ENCODE data around the gene PRKCA.
"Not testable (repeated sequence)": the region's sequence is repeated elsewhere in the genome, so short reads cannot be mapped to it uniquely, and the experiment has no call there.

Gene PRKCA

DNA sequence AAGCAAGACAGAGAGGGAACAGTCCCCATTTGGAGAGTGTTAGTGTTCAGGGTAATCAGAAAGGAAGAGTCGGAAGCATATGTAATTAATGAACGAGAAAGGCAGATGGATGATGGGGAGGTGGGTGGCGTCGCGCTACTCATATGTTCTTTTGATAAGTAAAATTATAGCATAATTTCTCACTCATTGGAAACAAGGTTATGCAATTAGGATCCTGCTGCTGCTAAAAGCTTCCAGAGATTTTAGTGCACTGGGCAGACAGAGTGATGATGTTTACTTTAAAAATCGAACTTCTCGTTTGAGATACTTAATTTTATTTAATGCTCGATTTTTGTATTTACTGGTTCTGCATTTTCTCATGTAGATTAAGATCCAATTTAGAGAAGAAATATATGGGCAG is 96.2 kb downstream of the PRKCA start:
- no peak for TF ChIP-seq MYC (IDR thresholded peaks at IDR 0.05; ENCODE audit: low read depth, low read length)
- TF ChIP-seq POLR2A (IDR thresholded peaks at IDR 0.05; ENCODE audit: extremely low read depth, insufficient read length), result no peak
- TF ChIP-seq, protein P1, sequence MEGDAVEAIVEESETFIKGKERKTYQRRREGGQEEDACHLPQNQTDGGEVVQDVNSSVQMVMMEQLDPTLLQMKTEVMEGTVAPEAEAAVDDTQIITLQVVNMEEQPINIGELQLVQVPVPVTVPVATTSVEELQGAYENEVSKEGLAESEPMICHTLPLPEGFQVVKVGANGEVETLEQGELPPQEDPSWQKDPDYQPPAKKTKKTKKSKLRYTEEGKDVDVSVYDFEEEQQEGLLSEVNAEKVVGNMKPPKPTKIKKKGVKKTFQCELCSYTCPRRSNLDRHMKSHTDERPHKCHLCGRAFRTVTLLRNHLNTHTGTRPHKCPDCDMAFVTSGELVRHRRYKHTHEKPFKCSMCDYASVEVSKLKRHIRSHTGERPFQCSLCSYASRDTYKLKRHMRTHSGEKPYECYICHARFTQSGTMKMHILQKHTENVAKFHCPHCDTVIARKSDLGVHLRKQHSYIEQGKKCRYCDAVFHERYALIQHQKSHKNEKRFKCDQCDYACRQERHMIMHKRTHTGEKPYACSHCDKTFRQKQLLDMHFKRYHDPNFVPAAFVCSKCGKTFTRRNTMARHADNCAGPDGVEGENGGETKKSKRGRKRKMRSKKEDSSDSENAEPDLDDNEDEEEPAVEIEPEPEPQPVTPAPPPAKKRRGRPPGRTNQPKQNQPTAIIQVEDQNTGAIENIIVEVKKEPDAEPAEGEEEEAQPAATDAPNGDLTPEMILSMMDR (IDR thresholded peaks at IDR 0.05; ENCODE audit: low read depth, low read length), result no peak
- TF ChIP-seq, protein P2, sequence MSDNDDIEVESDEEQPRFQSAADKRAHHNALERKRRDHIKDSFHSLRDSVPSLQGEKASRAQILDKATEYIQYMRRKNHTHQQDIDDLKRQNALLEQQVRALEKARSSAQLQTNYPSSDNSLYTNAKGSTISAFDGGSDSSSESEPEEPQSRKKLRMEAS (IDR thresholded peaks at IDR 0.05; ENCODE audit: low read depth, low read length), result no peak
- no peak for DNase-seq (ENCODE audit: low read depth)
- H3K4me3 ChIP-seq (ENCODE audit: low read depth, low read length), result no peak overlapping the region

DNA sequence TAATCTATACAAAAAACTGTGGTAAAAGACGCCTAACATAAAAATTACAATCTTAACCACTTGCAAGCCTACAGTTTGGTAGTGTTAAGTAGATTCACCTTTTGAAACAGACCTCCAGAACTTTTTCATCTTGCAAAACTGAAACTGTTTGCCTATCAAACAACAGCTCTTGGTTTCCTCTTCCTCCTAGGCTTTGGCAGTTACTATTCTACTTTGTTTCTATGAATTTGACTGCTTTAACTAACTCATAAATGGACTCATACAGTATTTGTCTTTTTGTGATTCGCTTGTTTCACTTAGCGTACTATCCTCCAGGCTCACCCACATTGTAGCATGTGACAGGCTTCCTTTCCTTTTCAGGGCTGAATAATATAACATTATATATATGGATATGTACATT is 97.0 kb downstream of the PRKCA start:
- no peak for DNase-seq (ENCODE audit: low read depth)
- TF ChIP-seq, protein P1 (IDR thresholded peaks at IDR 0.05; ENCODE audit: low read depth, low read length), result no peak
- TF ChIP-seq, protein P2 (IDR thresholded peaks at IDR 0.05; ENCODE audit: low read depth, low read length), result no peak
- TF ChIP-seq MYC (IDR thresholded peaks at IDR 0.05; ENCODE audit: low read depth, low read length) (no peak), POLR2A (IDR thresholded peaks at IDR 0.05; ENCODE audit: extremely low read depth, insufficient read length) (no peak)

DNA sequence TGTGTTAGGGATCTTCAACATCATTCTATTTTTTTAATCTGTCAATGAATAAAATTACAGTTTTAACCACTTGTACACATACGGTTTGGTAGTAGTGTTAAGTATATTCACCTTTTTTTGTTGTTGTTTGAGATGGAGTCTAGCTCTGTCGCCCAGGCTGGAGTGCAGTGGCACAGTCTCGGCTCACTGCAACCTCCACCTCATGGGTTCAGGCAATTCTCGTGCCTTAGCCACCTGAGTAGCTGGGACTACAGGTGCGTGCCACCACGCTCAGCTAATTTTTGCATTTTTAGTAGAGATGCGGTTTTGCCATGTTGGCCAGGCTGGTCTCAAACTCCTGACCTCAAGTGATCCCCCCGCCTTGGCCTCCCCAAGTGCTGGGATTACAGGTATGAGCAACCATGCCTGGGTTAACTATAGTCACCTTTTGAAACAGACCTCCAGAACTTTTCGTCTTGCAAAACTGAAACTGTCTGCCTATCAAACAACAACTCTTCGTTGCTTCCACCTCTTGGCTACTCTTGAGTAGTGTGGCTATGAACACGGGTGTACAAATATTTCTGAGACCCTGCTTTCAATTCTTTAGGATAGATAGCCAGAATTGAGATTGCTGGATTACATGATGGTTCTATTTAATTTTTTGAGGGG is 97.8 kb downstream of the PRKCA start:
- H3K4me3 ChIP-seq (ENCODE audit: low read depth, low read length); DNase-seq (ENCODE audit: low read depth): not testable (repeated sequence)

More for the DNA sequence above, 97.0 kb downstream of the PRKCA start:
- H3K4me3 ChIP-seq (ENCODE audit: low read depth, low read length), result no peak overlapping the region

DNA sequence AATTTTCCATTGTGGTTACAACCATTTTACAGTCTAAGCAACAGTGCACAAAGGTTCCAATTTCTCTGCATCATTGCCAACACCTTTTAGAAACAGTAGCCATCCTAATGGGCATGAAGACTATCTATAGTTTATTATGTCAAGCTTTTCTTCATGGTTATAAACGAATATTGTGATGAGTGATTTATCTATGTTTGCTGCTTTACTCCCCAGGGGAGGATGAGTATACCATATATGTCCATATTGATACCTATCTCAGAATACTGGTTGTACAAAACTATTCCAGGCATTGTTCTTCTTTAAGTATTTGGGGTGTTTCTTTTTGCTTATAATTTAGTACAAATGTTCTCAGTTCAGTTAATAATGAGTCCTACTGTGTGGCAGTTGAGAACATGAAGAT is 98.3 kb downstream of the PRKCA start:
- H3K4me3 ChIP-seq (ENCODE audit: low read depth, low read length), result no peak overlapping the region
- TF ChIP-seq, protein P1 (IDR thresholded peaks at IDR 0.05; ENCODE audit: low read depth, low read length), result no peak
- no peak for TF ChIP-seq POLR2A (IDR thresholded peaks at IDR 0.05; ENCODE audit: extremely low read depth, insufficient read length)
- TF ChIP-seq, protein P2 (IDR thresholded peaks at IDR 0.05; ENCODE audit: low read depth, low read length), result no peak
- TF ChIP-seq MYC (IDR thresholded peaks at IDR 0.05; ENCODE audit: low read depth, low read length), result no peak
- DNase-seq (ENCODE audit: low read depth), result no peak

DNA sequence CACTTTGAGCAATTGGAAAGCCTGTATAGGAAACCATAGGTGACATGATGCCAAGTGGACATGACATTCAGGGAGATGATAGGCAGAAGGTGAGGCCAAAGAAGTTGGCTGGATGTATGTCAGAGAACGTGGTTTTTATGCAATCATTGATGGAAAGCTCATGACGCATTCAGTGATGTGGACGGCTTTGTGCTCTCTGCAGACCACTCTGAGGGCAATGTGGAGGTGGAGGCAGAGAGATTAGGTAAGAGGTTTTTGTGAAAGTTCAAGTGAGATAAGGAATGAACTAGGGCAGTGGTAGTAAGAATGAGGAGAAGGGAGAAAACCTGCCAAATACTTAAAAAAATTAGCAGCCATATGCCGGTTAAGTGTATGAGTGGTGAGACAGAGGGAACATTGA is 99.0 kb downstream of the PRKCA start:
- H3K4me3 ChIP-seq (ENCODE audit: low read depth, low read length), result no peak overlapping the region
- TF ChIP-seq, protein P2 (IDR thresholded peaks at IDR 0.05; ENCODE audit: low read depth, low read length), result no peak
- TF ChIP-seq MYC (IDR thresholded peaks at IDR 0.05; ENCODE audit: low read depth, low read length), result no peak
- TF ChIP-seq, protein P1 (IDR thresholded peaks at IDR 0.05; ENCODE audit: low read depth, low read length), result no peak
- no peak for TF ChIP-seq POLR2A (IDR thresholded peaks at IDR 0.05; ENCODE audit: extremely low read depth, insufficient read length)
- DNase-seq (ENCODE audit: low read depth), result no peak

DNA sequence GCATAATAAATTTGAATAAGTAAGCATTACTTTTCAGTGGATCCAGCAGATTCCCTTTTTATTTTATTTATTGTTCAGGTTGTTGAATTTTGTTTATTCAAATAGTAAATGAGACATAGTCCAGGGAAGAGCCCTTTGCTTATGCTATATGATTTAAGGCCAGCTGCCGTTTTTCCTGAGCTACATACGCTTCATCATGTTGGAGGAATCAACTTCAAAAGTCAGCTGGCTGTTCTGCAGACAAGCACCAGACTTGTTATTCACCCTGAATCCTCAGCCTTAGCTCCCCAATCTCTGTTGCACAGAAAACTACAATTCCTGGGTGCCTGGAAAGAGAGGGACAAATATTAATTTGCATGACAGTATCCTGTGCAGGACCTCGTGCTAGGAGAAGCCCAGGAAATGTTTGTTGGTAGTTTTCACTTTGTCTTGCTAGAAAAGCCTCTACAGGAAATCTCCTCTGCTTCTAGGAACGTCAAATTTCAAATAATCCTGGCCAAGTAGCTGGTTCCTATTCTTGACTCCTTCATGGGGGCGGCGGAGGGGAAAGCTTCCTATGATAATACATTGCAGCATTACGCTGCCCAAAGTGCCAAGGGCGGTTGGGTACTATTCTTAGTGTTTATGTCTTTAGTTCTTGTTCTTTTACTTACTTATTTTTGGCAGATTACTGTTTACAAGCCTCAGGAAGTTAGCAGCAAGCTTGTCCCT is 101.6 kb downstream of the PRKCA start:
- DNase-seq (ENCODE audit: low read depth), result no peak
- no peak for TF ChIP-seq MYC (IDR thresholded peaks at IDR 0.05; ENCODE audit: low read depth, low read length)
- TF ChIP-seq POLR2A (IDR thresholded peaks at IDR 0.05; ENCODE audit: extremely low read depth, insufficient read length), result no peak
- TF ChIP-seq, protein P1 (IDR thresholded peaks at IDR 0.05; ENCODE audit: low read depth, low read length), result no peak
- TF ChIP-seq, protein P2 (IDR thresholded peaks at IDR 0.05; ENCODE audit: low read depth, low read length), result no peak
- no peak overlapping the region for H3K4me3 ChIP-seq (ENCODE audit: low read depth, low read length)

All from NB4 (cell line).